OCI-LY7 (cell line): Measurements from ENCODE around the gene RGS10.

Experiments
- EZH2phosphoT487 ChIP-seq: fragments of 200-600 bp; sonication (generic); IDR thresholded peaks from 2 replicates; pipeline ENCODE4 v1.6.1; 2018; ENCODE audit warnings: low read depth, borderline replicate concordance, mild to moderate bottlenecking, mixed run types, antibody characterized with exemption, low read length, moderate library complexity, mixed read lengths
- TF ChIP-seq, protein P1 (sequence below): fragments of 200-600 bp; sonication (generic); conservative IDR thresholded peaks from 2 replicates; pipeline ENCODE4 v1.5.1; 2014; ENCODE audit warnings: mild to moderate bottlenecking, antibody characterized with exemption, low read length, moderate library complexity, mixed read lengths

- TF ChIP-seq, protein P1, sequence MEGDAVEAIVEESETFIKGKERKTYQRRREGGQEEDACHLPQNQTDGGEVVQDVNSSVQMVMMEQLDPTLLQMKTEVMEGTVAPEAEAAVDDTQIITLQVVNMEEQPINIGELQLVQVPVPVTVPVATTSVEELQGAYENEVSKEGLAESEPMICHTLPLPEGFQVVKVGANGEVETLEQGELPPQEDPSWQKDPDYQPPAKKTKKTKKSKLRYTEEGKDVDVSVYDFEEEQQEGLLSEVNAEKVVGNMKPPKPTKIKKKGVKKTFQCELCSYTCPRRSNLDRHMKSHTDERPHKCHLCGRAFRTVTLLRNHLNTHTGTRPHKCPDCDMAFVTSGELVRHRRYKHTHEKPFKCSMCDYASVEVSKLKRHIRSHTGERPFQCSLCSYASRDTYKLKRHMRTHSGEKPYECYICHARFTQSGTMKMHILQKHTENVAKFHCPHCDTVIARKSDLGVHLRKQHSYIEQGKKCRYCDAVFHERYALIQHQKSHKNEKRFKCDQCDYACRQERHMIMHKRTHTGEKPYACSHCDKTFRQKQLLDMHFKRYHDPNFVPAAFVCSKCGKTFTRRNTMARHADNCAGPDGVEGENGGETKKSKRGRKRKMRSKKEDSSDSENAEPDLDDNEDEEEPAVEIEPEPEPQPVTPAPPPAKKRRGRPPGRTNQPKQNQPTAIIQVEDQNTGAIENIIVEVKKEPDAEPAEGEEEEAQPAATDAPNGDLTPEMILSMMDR = peak; percentile 49
- TF ChIP-seq EZH2phosphoT487 = no peak
These were observed 52.6 kb downstream of the RGS10 start for GRCh38 chr10:119489991-119490326.
